H9 (cell line): ENCODE data around the gene TENM4. TPM values are rescaled to one million over a fixed set of nuclear protein-coding genes. Genes with fewer than 3 reads are reported as not detected.

Experiments
- DNase-seq: peaks from one replicate; pipeline ENCODE4 v3.0.0-alpha.2; 2017
- H2AFZ ChIP-seq: one replicate; pipeline ENCODE4 v1.6.1; 2013; ENCODE audit warnings: mild to moderate bottlenecking, low read length, control low read depth, moderate library complexity
- H2AK5ac ChIP-seq: 2 replicates; pipeline ENCODE4 v1.6.1; 2013; ENCODE audit warnings: low read length, control low read depth, mixed read lengths; ENCODE audit not compliant: insufficient read length
- H2BK120ac ChIP-seq: one replicate; pipeline ENCODE4 v1.6.1; 2013; ENCODE audit warnings: low read depth, mild to moderate bottlenecking, low read length, control low read depth, inconsistent platforms; ENCODE audit not compliant: poor library complexity, severe bottlenecking
- H2BK12ac ChIP-seq: 2 replicates; pipeline ENCODE4 v1.6.1; 2013; ENCODE audit warnings: low read length, control low read depth, mixed read lengths, low read depth; ENCODE audit not compliant: insufficient read length
- H2BK15ac ChIP-seq: 2 replicates; pipeline ENCODE4 v1.6.1; 2013; ENCODE audit warnings: low read depth, low read length, control low read depth
- H2BK20ac ChIP-seq: one replicate; pipeline ENCODE4 v1.6.1; 2013; ENCODE audit warnings: low read depth, mild to moderate bottlenecking, low read length, control low read depth, inconsistent platforms; ENCODE audit not compliant: poor library complexity, severe bottlenecking
- H2BK5ac ChIP-seq: 2 replicates; pipeline ENCODE4 v1.6.1; 2013; ENCODE audit warnings: low read length, control low read depth, mixed read lengths; ENCODE audit not compliant: insufficient read length
- H3K14ac ChIP-seq: 2 replicates; pipeline ENCODE4 v1.6.1; 2013; ENCODE audit warnings: low read length, control low read depth; ENCODE audit not compliant: insufficient read depth
- H3K18ac ChIP-seq: 2 replicates; pipeline ENCODE4 v1.6.1; 2013; ENCODE audit warnings: low read depth, mild to moderate bottlenecking, mixed read lengths, low read length, control low read depth; ENCODE audit not compliant: insufficient read length
- H3K23ac ChIP-seq: 2 replicates; pipeline ENCODE4 v1.6.1; 2013; ENCODE audit warnings: low read length, control low read depth, mixed read lengths, low read depth; ENCODE audit not compliant: insufficient read length
- H3K23me2 ChIP-seq: 2 replicates; pipeline ENCODE4 v1.6.1; 2013; ENCODE audit warnings: low read depth, mild to moderate bottlenecking, mixed read lengths, low read length, control low read depth; ENCODE audit not compliant: insufficient read length, poor library complexity, severe bottlenecking
- H3K27ac ChIP-seq: 2 replicates; pipeline ENCODE4 v1.5.1; 2013; ENCODE audit warnings: low read length, control low read depth, mixed read lengths, low read depth; ENCODE audit not compliant: insufficient read length
- H3K27me3 ChIP-seq: 2 replicates; pipeline ENCODE4 v1.6.1; 2013; ENCODE audit warnings: low read length, control low read depth, inconsistent platforms; ENCODE audit not compliant: insufficient read depth
- H3K4ac ChIP-seq: 2 replicates; pipeline ENCODE4 v1.6.1; 2013; ENCODE audit warnings: low read depth, mild to moderate bottlenecking, control low read depth, inconsistent platforms, low read length, moderate library complexity
- H3K4me1 ChIP-seq: 2 replicates; pipeline ENCODE4 v1.6.1; 2013; ENCODE audit warnings: low read length, control low read depth, inconsistent platforms; ENCODE audit not compliant: insufficient read depth
- H3K4me2 ChIP-seq: 2 replicates; pipeline ENCODE4 v1.6.1; 2013; ENCODE audit warnings: low read length, control low read depth, mixed read lengths; ENCODE audit not compliant: insufficient read length, insufficient read depth
- H3K56ac ChIP-seq: 2 replicates; pipeline ENCODE4 v1.6.1; 2013; ENCODE audit warnings: low read depth, mild to moderate bottlenecking, mixed read lengths, low read length, control low read depth; ENCODE audit not compliant: insufficient read length
- H3K79me1 ChIP-seq: 2 replicates; pipeline ENCODE4 v1.6.1; 2013; ENCODE audit warnings: low read depth, mild to moderate bottlenecking, moderate library complexity, low read length, control low read depth, inconsistent platforms; ENCODE audit not compliant: insufficient read depth, poor library complexity, severe bottlenecking
- H3K79me2 ChIP-seq: 2 replicates; pipeline ENCODE4 v1.6.1; 2013; ENCODE audit warnings: low read length, control low read depth, inconsistent platforms; ENCODE audit not compliant: insufficient read depth
- H3K9ac ChIP-seq: 2 replicates; pipeline ENCODE4 v1.6.1; 2013; ENCODE audit warnings: low read length, control low read depth, mixed read lengths; ENCODE audit not compliant: insufficient read length; ENCODE audit errors: extremely low read depth
- H3K9me3 ChIP-seq: one replicate; pipeline ENCODE4 v1.6.1; 2013; ENCODE audit warnings: low read depth, low read length, inconsistent platforms; ENCODE audit not compliant: control insufficient read depth
- H3T11ph ChIP-seq: one replicate; pipeline ENCODE4 v1.6.1; 2013; ENCODE audit warnings: mild to moderate bottlenecking, low read length, control low read depth, inconsistent platforms
- H4K20me1 ChIP-seq: one replicate; pipeline ENCODE4 v1.6.1; 2013; ENCODE audit not compliant: control insufficient read depth, insufficient read length, insufficient read depth
- H4K5ac ChIP-seq: 2 replicates; pipeline ENCODE4 v1.6.1; 2013; ENCODE audit warnings: low read depth, mild to moderate bottlenecking, mixed read lengths, low read length, control low read depth; ENCODE audit not compliant: insufficient read length
- H4K8ac ChIP-seq: replicated peaks from 2 replicates; pipeline ENCODE4 v1.6.1; 2013; ENCODE audit warnings: low read length, control low read depth, mixed read lengths, low read depth; ENCODE audit not compliant: insufficient read length
- H4K91ac ChIP-seq: 2 replicates; pipeline ENCODE4 v1.6.1; 2013; ENCODE audit warnings: low read depth, mild to moderate bottlenecking, moderate library complexity, mixed read lengths, low read length, control low read depth; ENCODE audit not compliant: insufficient read length
- H3K27ac Mint-ChIP-seq, 3 experiments: 2 replicates in 2 of 3; 3 replicates in 1 of 3; pipeline ENCODE4 v1.8.0; 2020 to 2021; ENCODE audit warnings: mixed read lengths in 3 of 3, mild to moderate bottlenecking in 1 of 3, moderate library complexity in 1 of 3
- H3K27me3 Mint-ChIP-seq: 2 replicates; pipeline ENCODE4 v1.8.0; 2021; ENCODE audit warnings: low read depth, mild to moderate bottlenecking, moderate library complexity, mixed read lengths
- H3K36me3 Mint-ChIP-seq, 3 experiments: 2 replicates in 2 of 3; 3 replicates in 1 of 3; pipeline ENCODE4 v1.8.0; 2020 to 2021; ENCODE audit warnings: low read depth in 3 of 3, mixed read lengths in 3 of 3; ENCODE audit not compliant: insufficient read depth in 1 of 3
- H3K4me1 Mint-ChIP-seq, 2 experiments: 2 replicates each; pipeline ENCODE4 v1.8.0; 2020; ENCODE audit warnings: mixed read lengths in 2 of 2
- H3K4me3 Mint-ChIP-seq, 2 experiments: 2 replicates in 1 of 2; 3 replicates in 1 of 2; pipeline ENCODE4 v1.8.0; 2020 to 2021; ENCODE audit warnings: mild to moderate bottlenecking in 2 of 2, mixed read lengths in 2 of 2, moderate library complexity in 1 of 2
- H3K9me3 Mint-ChIP-seq, 2 experiments: 2 replicates in 1 of 2; 3 replicates in 1 of 2; pipeline ENCODE4 v1.8.0; 2020; ENCODE audit warnings: mild to moderate bottlenecking in 2 of 2, mixed read lengths in 2 of 2, moderate library complexity in 1 of 2
- WGBS: extraction: QIAGEN DNeasy Blood & Tissue Kit; methylation state at CpG from one replicate; pipeline ENCODE4 v1.1.7; 2013; ENCODE audit warnings: missing lambda C conversion rate, low lambda C conversion rate, mixed read lengths; ENCODE audit not compliant: insufficient read length; ENCODE audit errors: extremely low coverage; 5-methylcytosine and 5-hydroxymethylcytosine counted together
- total RNA-seq: library from RNA; stranded (reverse); gene quantifications from 2 replicates; pipeline ENCODE4 v1.2.1, GENCODE V29; 2021
- TF ChIP-seq, protein P1 (sequence below): fragments of 200-600 bp; sonication (generic); conservative IDR thresholded peaks from 3 replicates; pipeline ENCODE4 v1.8.0; 2021; ENCODE audit warnings: antibody characterized with exemption, mild to moderate bottlenecking

Gene TENM4
- total RNA-seq, 1 experiment from 2014 or later = 4.6 TPM

DNA sequence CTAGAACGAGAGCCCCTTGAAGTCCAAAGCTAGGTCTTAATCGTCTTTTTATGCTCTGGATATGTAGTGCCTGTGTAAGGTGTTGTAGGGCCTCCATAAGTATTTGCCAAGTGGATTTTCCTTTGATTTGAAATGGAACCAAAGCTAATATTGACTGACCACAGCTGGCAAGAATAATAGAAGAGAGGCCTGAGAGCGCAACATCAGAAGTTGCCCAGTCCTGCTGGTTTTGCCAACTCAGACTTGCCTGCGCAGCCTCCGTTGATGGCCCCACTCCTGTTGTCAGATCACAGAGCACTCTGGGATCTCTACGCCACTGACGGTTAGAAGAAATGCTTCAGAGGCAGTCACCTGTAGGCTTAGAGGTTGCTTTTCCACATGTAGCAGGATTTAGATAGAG is 251.2 kb downstream of the TENM4 start:
- H3K23ac ChIP-seq = no peak overlapping the region
- TF ChIP-seq, protein P1, sequence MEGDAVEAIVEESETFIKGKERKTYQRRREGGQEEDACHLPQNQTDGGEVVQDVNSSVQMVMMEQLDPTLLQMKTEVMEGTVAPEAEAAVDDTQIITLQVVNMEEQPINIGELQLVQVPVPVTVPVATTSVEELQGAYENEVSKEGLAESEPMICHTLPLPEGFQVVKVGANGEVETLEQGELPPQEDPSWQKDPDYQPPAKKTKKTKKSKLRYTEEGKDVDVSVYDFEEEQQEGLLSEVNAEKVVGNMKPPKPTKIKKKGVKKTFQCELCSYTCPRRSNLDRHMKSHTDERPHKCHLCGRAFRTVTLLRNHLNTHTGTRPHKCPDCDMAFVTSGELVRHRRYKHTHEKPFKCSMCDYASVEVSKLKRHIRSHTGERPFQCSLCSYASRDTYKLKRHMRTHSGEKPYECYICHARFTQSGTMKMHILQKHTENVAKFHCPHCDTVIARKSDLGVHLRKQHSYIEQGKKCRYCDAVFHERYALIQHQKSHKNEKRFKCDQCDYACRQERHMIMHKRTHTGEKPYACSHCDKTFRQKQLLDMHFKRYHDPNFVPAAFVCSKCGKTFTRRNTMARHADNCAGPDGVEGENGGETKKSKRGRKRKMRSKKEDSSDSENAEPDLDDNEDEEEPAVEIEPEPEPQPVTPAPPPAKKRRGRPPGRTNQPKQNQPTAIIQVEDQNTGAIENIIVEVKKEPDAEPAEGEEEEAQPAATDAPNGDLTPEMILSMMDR = no peak

More for the DNA sequence above, 251.2 kb downstream of the TENM4 start:
- H3K18ac ChIP-seq = no peak overlapping the region
- H3K4me3 Mint-ChIP-seq = no peak overlapping the region
- H2BK20ac ChIP-seq = no peak overlapping the region
- no peak overlapping the region for H3K9ac ChIP-seq
- H2BK12ac ChIP-seq = no peak overlapping the region
- no peaks in the 10 kb centered on the region for H3K27me3 ChIP-seq
- H3K27me3 Mint-ChIP-seq = peaks cover 38% of the 10 kb centered on the region
- peaks cover 0 to 9% (median 5%) of the 10 kb centered on the region in 3 experiments; a peak in 4 of 7 replicates for H3K36me3 Mint-ChIP-seq
- H3K9me3 ChIP-seq = no peaks in the 10 kb centered on the region
- WGBS = no CpG with 5 or more reads among the region's 7 CpGs
- H4K8ac ChIP-seq = no peak overlapping the region
- no peak overlapping the region for H2AK5ac ChIP-seq
- no peaks in the 10 kb centered on the region for H4K20me1 ChIP-seq
- no peaks in the 10 kb centered on the region for H3K23me2 ChIP-seq
- H3K4me2 ChIP-seq = no peak overlapping the region
- DNase-seq = no peak
- no peak overlapping the region for H2AFZ ChIP-seq
- no peak overlapping the region for H2BK120ac ChIP-seq
- H3K56ac ChIP-seq = no peak overlapping the region
- no peak overlapping the region for H3T11ph ChIP-seq
- H4K5ac ChIP-seq = no peak overlapping the region
- H3K79me1 ChIP-seq = no peaks in the 10 kb centered on the region
- no peak overlapping the region for H3K14ac ChIP-seq
- H3K9me3 Mint-ChIP-seq = peaks cover 10 to 12% of the 10 kb centered on the region in 2 experiments; a peak in 4 of 5 replicates
- no peak overlapping the region for H3K27ac ChIP-seq
- no peaks in the 10 kb centered on the region for H3K4me1 ChIP-seq
- H2BK15ac ChIP-seq = no peak overlapping the region
- H3K4me1 Mint-ChIP-seq = peaks cover 0 to under 1% of the 10 kb centered on the region in 2 experiments; a peak in 1 of 4 replicates
- no peak overlapping the region for H4K91ac ChIP-seq
- H3K4ac ChIP-seq = no peak overlapping the region
- no peaks in the 10 kb centered on the region for H3K79me2 ChIP-seq
- no peak overlapping the region; a peak in 1 of 7 replicates for H3K27ac Mint-ChIP-seq
- no peak overlapping the region for H2BK5ac ChIP-seq
